HuH-7 (cell line): ENCODE data around the gene CCDC91.
"Not testable (repeated sequence)": the region's sequence is repeated elsewhere in the genome, so short reads cannot be mapped to it uniquely, and the experiment has no call there.

Source experiments
- DNase-seq: peaks from one replicate; pipeline ENCODE4 v3.0.0; 2011; ENCODE audit warnings: low spot score

The CCDC91 gene

DNA sequence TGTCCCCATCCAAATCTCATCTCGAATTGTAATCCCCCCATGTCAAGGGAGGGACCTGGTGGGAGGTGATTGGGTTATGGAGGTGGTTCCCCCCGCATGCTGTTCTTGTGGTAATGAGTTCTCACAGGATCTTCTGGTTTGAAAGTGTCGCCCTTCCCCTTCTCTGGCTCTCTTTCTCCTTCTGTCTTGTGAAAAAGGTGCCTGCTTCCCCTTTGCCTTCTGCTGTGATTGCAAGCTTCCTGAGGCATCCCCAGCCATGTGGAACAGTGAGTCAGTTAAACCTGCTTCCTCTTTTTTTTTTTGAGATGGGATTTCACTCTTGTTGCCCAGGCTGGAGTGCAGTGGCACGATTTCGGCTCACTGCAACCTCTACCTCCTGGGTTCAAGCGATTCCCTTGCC lies 104.0 kb downstream of the CCDC91 start:
- DNase-seq, result no peak

DNA sequence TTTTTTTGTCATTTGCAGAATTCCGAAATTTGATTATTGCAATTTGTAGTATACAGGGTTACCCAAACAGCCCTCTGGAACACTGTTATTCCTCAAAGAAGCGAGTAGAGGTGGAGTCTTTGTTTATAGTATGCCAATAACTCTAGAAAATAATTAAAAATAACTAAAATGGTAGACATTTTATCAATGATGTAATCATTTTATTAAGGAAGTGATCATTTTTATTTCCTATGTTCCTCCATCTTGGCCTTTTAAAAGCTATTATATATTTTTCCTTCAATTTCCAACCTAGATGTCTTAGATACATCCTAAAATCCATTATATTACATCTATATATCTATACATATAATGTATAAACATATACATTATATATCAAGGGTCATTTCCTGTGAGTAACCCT lies 106.0 kb downstream of the CCDC91 start:
- no peak for DNase-seq

DNA sequence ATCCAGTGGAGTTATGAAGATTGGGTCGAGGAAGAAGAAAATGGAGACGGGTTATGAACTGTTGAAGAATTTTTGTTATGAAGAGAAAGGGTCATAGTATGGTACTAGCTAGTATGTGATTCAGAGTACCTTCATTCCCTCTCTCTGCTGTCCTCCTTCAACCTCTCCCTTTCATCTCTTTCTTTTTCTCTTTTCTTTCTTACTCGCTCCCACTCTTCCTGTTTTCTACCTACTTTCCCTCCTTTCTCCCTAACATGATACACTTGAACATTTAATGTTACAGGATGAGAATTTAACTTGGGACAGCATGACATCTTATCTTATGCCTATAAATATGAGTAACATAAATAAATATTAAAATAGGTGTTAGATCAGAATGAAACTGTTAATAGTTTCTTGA lies 112.9 kb downstream of the CCDC91 start:
- no peak for DNase-seq

DNA sequence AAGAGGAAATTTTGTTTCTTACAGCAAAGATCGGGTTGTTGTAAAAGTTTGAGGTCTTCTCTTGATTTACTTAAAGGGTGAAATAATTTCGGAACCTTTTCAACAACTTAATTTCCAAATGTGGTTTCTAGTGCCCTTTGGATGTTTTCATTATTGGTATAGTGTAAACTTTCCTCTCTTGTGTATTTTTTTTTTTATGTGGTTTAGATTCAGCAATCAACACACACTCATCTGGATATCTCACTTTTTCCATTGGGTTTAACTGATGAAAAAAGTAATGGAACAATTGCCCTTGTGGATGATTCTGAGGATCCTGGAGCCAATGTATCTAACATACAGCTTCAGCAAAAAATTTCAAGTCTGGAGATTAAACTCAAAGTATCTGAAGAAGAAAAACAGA lies 116.3 kb downstream of the CCDC91 start:
- no peak for DNase-seq

DNA sequence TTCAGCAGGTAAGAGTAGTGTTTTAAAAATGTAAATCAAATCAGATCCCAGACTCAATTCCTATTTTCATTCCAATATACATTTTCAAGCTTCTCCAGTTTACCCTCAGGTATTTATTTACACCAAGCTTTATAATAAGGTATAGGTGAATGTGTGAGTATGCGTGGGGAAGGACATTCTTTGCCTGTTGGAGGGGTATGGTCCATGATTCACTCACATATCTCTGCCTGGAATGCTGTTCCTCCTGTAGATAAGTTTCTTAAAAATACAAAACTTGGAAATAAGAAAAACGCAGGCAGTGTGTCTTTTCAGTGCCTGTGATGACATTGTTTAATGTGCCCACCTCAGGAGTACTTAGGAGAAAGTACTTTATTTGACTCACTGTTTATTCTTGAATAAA lies 118.6 kb downstream of the CCDC91 start:
- no peak for DNase-seq

DNA sequence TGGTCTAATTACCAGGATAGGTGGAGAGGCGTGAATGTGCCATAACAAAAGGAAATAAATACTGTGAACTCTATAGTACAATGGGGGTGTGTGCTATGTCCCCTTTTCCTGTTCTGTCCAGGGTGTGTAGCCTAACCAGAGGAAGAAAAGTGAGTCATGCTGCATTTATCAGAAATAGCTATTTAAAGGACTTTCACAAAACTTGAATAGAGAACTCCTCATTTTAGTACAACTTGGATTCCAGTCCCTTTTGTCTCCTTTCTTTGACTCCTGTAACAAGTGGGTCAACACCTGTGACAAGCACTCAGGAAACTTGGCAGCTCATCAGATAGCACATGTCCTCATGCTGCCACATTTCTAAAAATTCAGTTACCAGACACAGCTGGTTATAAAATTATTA lies 123.4 kb downstream of the CCDC91 start:
- no peak for DNase-seq

DNA sequence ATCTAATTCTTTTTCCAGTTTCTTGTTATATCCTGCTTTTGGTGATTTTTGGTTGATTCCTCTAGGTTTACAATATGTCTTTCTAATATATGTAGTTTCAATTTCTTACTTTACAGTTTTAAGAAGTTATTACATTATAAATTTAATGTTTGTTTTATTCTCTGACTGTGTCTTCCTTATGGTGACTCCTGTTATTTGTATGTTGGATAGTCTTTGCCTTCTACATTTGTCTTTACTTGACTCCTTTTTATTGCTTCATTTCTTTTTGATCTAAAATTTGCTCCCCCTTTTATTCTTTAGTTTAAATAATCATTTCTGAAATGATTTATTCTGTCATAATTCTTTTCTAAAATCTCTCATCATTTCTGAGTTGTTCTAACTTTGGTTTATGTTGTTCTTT lies 125.8 kb downstream of the CCDC91 start:
- DNase-seq, result no peak

DNA sequence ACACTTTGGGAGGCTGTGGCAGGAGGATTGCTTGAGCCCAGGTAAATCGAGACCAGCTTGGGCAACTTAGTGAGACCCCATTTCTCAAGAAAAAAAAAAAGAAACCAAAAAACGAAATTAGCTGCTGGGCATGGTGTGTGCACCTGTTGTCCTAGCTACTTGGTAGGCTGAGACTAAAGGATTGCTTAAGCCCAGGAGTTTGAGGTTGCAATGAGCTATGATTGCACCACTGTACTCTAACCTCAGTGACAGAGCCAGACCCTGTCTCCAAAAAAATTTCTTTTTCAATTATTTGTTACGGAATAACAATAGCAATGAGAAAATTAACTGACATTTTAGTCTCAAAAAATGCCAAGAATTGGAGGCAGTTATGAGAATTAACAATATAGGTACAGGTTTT lies 128.0 kb downstream of the CCDC91 start:
- DNase-seq, result no peak

DNA sequence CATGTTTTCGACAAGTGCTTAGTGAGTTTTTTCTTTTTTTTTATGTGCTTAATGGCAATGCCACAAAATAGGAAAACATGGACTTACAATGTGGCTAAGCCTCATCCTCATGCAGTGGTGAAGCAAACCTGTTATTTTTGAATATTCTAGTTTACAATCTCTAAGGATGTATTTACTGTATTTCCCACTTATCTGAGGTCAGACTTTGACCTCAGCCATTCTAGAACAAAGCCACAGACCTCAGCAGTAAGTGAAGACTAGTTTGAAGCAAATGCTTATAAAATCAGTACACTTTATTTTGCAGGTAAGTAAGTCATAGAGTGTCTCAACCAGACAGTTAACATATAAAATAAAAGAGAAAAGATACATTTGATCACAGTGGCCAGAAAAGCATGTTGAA lies 130.1 kb downstream of the CCDC91 start:
- DNase-seq, result no peak

DNA sequence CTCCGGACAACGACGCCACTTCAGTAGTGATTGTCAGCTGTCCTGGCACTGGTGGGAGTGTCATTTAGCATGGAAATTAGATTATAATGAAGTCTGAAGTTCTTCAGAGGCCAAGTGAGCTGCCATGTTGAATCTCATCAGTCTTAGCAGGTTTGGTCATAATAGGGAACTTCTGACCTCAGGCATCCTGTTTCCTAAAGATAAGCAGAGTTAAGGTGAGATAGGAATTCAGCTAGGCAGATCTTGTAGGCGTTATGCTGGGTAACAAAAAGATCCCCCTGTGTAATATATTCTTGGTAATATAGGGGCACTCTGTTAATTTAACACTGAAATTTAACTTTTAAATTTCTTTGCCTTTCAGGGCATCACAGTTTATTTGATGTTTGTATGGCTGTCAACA lies 137.5 kb downstream of the CCDC91 start:
- DNase-seq, result no peak

DNA sequence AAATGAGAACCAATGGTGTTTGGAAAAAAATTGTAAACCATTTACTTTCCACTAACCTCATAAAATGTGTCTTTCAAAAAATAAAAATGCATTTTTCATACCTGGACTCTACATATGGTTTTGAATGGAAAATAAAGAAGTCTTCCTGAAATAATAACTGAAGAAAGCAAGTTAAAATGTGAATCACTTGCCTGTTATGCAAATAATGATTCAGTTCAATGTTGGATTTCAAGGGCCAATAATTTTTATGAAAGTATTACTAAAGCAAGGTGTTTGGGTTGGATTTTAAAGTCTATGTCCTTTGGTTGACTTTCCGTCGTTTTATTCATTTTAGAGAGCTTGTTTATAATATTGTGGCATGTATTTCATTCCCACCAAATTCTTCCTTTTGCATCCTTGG lies 138.7 kb downstream of the CCDC91 start:
- DNase-seq, result no peak

DNA sequence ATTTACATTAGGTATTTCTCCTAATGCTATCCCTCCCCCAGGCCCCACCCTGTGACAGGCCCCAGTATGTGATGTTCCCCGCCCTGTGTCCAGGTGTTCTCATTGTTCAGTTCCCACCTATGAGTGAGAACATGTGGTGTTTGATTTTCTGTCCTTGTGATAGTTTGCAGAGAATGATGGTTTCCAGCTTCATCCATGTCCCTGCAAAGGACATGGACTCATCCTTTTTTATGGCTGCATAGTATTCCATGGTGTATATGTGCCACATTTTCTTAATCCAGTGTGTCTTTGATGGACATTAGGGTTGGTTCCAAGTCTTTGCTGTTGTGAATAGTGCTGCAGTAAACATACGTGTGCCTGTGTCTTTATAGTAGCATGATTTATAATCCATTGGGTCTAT lies 139.5 kb downstream of the CCDC91 start:
- DNase-seq, result not testable (repeated sequence)

DNA sequence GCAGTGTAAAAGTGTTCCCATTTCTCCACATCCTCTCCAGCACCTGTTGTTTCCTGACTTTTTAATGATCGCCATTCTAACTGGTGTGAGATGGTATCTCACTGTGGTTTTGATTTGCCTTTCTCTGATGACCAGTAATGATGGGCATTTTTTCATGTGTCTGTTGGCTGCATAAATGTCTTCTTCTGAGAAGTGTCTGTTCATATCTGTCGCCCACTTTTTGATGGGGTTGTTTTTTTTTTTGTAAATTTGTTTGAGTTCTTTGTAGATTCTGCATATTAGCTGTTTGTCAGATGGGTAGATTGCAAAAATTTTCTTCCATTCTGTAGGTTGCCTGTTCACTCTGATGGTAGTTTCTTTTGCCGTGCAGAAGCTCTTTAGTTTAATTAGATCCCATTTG lies 140.0 kb downstream of the CCDC91 start:
- not testable (repeated sequence) for DNase-seq

DNA sequence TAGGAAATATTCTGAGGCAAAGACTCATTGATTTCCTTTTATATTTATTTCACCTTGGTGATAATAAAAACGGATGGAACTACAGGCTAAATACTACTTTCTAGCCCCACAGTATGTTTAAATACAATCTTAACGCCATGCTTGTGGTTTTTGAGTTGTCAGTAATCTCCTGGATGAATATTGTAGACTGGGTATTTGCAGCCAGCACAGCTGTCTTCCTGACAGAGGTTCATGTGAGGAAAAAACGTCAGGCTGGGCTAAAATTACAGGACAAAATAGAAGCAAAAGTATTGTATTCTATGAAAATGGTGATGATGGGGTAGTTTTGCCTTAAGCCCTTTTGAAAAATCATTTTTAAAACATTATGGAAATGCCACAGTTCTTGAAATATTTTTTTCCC lies 140.9 kb downstream of the CCDC91 start:
- no peak for DNase-seq

DNA sequence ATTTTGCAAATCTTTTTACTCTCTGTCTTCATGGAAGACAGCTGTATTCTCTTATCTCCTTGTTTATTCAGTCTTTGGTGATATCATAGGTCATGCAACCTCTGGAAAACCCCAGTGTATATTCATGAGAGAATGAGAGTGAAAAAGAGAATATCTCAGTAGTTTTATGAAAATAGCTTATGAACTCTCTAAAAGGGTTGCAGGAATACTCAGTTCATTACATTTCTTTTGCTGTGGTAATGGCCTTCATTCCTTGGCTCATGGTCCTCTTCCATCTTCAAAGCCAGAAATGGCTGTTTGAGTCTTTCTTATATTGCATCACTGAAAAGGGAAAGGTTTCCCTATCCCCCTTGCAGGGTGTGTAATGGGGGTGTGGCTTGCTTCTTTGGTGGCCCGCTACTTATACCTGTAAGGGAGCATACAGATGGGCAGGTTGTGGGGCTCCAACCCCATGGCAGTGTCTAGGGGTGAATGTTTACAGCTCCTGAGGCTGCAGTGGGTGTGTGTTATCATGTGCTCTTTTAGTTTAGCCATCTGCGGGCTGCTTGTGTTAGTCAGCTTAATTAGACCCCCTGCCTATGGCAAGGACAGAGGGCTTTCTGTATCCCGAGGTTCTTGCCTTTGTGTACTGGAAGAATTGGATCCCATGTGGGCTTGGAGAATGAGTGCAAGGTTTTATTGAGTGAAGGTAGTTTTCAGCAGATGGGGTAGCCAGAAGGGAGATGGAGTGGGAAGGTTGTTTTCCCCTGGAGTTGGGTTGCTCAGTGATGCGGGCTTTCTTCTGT lies 150.2 kb downstream of the CCDC91 start:
- DNase-seq, result no peak

DNA sequence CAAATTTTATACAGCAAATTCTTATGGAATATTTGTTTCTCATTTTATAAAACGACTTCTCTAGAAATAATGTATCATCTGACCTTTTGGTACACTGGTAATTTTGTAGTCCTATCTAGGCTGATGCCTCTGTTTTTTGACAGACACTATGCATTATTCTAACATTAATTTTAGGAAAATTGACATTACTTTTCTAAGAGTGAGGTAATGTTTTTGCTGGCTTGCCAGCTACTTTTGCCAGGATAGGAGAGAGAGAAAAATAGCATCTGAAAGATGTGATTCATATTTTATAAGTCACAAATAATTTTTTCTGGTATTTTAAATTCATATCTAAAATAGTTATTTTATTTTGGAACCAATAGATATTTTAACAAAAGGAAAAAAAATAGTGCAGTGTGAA lies 153.5 kb downstream of the CCDC91 start:
- no peak for DNase-seq

DNA sequence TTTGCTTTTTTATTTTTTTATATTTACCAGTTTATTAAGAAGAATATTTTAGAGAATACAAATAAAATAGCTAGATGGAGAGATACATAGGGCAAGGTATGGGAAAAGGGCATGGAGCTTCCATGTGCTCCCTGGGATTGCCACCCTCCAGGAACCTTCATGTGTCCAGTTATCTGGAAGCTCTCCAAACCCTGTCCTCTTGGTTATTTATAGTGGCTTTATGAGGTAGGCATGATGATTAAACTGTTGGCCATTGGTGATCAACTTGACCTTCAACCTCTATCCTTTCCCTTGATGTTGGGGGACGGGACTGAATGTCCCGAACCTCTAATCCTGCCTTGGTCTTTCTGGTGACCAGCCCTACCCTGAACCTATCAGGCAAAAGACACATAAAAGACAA lies 156.3 kb downstream of the CCDC91 start:
- DNase-seq, result no peak

DNA sequence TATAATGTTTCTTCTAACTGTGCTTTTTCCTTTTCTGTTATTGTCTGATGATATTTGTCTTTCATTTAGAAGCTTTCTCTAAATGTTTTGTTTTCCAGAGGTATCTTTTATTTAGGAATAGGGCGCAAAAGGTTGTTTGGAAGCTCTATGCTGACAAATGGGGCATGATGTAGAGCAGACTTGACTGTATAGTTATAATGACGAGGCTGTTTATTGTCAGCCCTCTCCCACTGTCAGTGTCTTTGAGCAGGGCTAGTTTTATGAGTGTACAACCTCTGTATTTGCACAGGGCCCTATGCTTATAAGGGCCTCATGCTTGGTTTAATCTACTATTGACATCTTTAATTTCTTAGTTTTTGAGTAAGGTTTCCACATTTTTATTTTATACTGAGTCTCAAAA lies 158.9 kb downstream of the CCDC91 start:
- DNase-seq, result no peak

DNA sequence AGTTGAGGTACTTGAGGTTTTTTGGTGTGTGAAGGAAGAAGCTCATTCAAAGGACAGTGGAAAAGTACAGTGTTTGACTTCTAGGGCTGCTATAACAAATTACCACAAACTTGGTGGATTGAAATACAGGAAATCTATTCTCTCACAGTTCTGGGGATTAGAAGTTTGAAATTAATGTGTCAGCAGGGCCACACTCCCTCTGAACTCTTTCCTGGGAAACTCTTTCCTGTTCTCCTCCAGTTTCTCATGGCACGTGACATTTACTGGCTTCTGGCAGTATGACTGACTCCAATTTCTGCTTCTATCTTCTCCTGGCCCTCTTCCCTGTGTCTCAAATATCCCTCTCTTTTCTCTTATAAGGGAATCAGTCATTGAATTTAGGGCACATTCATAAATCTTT lies 160.2 kb downstream of the CCDC91 start:
- no peak for DNase-seq

DNA sequence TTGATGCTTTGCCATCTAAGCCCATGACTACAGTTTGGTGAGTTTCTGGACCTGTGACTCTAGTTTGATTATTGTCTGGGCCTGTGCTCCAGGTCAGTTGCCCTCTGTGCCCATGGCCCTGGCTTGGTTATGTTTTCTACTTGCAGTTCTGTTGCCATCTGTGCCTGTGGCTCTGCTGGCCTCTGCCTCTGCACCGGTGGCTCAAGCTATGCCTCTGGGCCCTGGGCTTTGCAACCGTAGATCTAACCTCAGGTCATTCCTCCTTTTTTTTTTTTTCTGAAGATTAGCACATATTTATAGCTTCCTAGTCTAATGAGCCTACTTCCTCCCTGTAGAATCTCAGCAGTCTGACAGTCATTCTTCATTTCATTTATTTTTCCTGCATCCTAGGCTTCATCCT lies 161.2 kb downstream of the CCDC91 start:
- no peak for DNase-seq

DNA sequence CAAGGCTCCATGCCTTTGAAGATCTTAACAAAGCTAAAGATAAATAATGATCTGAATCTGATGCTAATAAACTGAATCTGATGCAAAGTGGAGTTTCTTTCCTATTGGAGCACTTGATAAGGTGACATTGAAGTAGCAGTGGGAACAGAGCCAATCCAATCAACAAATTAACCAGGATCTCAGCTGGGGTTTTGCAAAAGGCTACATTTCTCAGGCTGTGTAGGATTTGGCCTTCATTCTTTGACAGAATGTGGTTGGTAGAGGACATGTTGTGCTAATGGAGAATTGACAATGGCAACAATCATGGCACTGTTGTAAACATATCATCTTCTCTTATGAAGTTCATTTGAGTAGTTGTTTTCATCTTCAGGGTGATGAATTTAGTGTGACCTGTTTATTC lies 164.9 kb downstream of the CCDC91 start:
- no peak for DNase-seq

DNA sequence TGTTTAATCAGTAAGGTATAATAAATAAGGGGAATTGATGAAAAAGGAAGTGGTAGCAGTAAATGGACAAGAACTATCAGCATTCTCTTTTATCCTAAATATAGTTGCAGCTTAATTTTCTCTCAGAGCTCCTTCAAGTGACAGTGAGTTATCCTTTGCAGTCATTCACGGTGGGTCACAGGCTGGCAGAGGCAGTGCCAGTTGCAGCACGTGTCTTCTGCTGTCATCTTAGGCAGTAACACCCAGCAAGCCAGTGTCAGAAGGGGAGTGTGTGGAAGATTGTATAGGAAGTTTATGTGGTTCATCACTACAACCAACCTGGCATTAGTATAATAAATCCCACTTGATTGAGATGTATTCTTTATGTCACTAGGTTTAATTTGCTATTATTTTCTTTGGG lies 170.0 kb downstream of the CCDC91 start:
- DNase-seq, result no peak

DNA sequence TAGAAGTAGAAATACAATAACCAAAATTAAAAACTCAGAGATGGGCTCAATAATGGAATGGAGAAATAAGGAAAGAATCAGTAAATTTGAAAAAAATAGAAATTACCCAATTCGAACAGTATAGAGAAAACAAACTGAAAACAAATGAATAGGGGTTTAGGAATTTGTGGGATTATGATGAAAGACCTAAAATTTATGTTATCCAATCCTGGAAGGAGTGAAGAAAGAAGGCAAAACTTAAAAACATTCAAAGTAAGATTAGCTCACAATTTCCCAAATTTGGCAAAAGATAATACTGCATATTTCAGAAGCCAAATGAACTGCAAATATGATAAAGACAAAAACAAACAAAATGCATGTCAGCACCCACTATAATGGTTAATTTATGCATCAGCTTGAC lies 177.1 kb downstream of the CCDC91 start:
- DNase-seq, result no peak

DNA sequence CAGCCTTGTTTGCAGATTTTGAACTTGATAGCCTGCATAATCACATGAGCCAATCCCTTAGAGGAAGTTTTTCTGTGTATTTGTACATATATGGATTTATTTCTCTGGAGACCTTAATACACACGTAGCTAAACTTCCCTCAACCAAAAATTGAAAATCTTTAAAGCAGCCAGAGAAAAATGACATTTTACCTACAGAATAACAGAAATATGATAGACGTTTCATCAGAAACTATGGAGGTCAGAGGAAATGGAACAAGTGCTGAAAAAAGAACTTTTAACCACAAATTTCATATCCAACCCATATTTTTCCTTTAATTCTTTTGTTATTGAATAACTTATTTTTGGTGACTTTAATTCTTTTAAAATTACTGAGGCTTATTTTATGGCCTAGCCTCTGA lies 177.7 kb downstream of the CCDC91 start:
- DNase-seq, result no peak

DNA sequence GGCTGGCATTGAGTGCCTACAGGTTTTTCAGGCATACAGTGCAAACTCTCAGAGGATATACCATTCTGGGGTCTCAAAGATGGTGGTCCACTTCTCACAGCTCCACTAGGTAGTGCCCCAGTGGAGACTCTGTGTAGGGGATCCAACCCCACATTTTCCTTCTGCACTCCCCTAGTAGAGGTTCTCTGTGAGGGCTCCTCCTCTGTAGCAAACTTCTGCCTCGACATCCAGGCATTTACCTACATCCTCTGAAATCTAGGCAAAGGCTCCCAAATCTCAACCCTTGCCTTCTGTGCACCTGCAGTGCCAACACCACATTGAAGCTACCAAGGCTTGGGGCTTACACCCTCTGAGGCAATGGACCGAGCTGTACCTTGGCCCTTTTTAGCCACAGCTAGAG lies 179.2 kb downstream of the CCDC91 start:
- no peak for DNase-seq
